DND-41 (cell line): ENCODE results near the gene LMO7.

Experiments
- ATAC-seq: fragments of 200-7000 bp; cut with Tn5 transposase; 3 replicates; pipeline ENCODE4 v1.9.1; 2021; ENCODE audit warnings: low read depth; ENCODE audit not compliant: insufficient read depth
- DNase-seq: peaks from one replicate; pipeline ENCODE4 v3.0.0-alpha.2; 2020
- H2AFZ ChIP-seq: 2 replicates; pipeline ENCODE4 v1.6.0; 2012; ENCODE audit warnings: low read depth, low read length
- H3K27ac ChIP-seq: 2 replicates; pipeline ENCODE4 v1.5.1; 2012; ENCODE audit warnings: low read length, inconsistent platforms
- H3K27me3 ChIP-seq: fragments of 200-600 bp; sonication (generic); 2 replicates; pipeline ENCODE4 v1.6.0; 2012; ENCODE audit warnings: low read length, mild to moderate bottlenecking, inconsistent platforms; ENCODE audit not compliant: insufficient read depth, poor library complexity
- H3K36me3 ChIP-seq: 2 replicates; pipeline ENCODE4 v1.5.1; 2012; ENCODE audit warnings: low read length, inconsistent platforms; ENCODE audit not compliant: insufficient read depth
- H3K4me1 ChIP-seq: 2 replicates; pipeline ENCODE4 v1.5.1; 2012; ENCODE audit warnings: mild to moderate bottlenecking, low read length; ENCODE audit not compliant: insufficient read depth
- H3K4me2 ChIP-seq: 2 replicates; pipeline ENCODE4 v1.6.0; 2012; ENCODE audit warnings: mild to moderate bottlenecking, moderate library complexity, low read length, inconsistent platforms; ENCODE audit not compliant: insufficient read depth
- H3K4me3 ChIP-seq, 2 experiments: fragments of 200-600 bp in 1 of 2; shearing (Covaris generic) in 1 of 2; 2 replicates each; pipeline ENCODE4 v1.5.1; 2012 to 2016; ENCODE audit warnings: inconsistent platforms in 2 of 2, low read length in 2 of 2, mild to moderate bottlenecking in 2 of 2, low read depth in 1 of 2, moderate library complexity in 1 of 2
- H3K79me2 ChIP-seq: 2 replicates; pipeline ENCODE4 v1.6.0; 2012; ENCODE audit warnings: low read length, inconsistent platforms; ENCODE audit not compliant: insufficient read depth
- H3K9ac ChIP-seq: 2 replicates; pipeline ENCODE4 v1.6.0; 2012; ENCODE audit warnings: low read depth, mild to moderate bottlenecking, inconsistent platforms, low read length, moderate library complexity
- H3K9me3 ChIP-seq: 2 replicates; pipeline ENCODE4 v1.5.1; 2012; ENCODE audit warnings: low read length, moderate library complexity, mild to moderate bottlenecking, inconsistent platforms; ENCODE audit not compliant: insufficient read depth, severe bottlenecking
- H4K20me1 ChIP-seq: 2 replicates; pipeline ENCODE4 v1.6.0; 2012; ENCODE audit warnings: low read length; ENCODE audit not compliant: insufficient read depth
- EZH2 ChIP-seq: IDR thresholded peaks from 3 replicates; pipeline ENCODE4 v1.6.1; 2012; ENCODE audit warnings: borderline replicate concordance, low read depth, mild to moderate bottlenecking, moderate library complexity, low read length, inconsistent platforms; ENCODE audit not compliant: severe bottlenecking
- TF ChIP-seq, protein P1 (sequence below): IDR thresholded peaks from 2 replicates; pipeline ENCODE4 v1.5.1; 2012; ENCODE audit warnings: borderline replicate concordance, low read length, moderate library complexity, mild to moderate bottlenecking; ENCODE audit not compliant: poor library complexity, severe bottlenecking; ENCODE audit errors: extremely low read depth

Gene LMO7

DNA sequence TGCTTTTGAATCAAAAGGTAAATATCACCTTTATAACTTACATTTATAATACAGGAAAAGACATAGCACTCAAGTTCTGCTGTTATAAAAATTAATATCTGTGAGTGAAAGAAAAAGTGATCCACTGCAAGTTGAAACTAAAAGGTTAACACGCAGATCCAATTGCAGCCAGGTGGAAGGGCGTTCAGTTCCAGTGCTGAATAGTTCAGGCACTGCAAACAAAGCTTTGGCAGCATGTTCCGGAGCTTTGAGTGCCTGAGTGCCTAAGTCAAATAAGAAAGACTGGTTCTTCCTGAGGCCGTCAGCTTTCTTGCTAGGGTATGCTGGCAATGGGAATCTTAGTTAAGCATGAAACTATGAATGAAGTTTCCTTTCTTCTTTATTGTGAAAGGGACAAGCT, 200.3 kb downstream of the LMO7 start:
- Histone ChIP-seq H3K27me3 (no peaks in the 10 kb centered on the region), H3K4me1 (0 out of 2 replicates have a peak, but pooled peaks cover under 1% of the 10 kb centered on the region), H3K9me3 (no peaks in the 10 kb centered on the region), H3K36me3 (peaks cover 7% of the 10 kb centered on the region; the same call in 1 of the 2 replicates), H4K20me1 (no peaks in the 10 kb centered on the region), H2AFZ (no peak overlapping the region), H3K4me2 (no peak overlapping the region), H3K27ac (no peak overlapping the region), H3K79me2 (no peaks in the 10 kb centered on the region), H3K9ac (no peak overlapping the region), H3K4me3 (no peak overlapping the region)
- no peak for DNase-seq
- TF ChIP-seq, protein P1, sequence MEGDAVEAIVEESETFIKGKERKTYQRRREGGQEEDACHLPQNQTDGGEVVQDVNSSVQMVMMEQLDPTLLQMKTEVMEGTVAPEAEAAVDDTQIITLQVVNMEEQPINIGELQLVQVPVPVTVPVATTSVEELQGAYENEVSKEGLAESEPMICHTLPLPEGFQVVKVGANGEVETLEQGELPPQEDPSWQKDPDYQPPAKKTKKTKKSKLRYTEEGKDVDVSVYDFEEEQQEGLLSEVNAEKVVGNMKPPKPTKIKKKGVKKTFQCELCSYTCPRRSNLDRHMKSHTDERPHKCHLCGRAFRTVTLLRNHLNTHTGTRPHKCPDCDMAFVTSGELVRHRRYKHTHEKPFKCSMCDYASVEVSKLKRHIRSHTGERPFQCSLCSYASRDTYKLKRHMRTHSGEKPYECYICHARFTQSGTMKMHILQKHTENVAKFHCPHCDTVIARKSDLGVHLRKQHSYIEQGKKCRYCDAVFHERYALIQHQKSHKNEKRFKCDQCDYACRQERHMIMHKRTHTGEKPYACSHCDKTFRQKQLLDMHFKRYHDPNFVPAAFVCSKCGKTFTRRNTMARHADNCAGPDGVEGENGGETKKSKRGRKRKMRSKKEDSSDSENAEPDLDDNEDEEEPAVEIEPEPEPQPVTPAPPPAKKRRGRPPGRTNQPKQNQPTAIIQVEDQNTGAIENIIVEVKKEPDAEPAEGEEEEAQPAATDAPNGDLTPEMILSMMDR = no peak
- TF ChIP-seq EZH2 = no peak
- no peak for ATAC-seq

DNA sequence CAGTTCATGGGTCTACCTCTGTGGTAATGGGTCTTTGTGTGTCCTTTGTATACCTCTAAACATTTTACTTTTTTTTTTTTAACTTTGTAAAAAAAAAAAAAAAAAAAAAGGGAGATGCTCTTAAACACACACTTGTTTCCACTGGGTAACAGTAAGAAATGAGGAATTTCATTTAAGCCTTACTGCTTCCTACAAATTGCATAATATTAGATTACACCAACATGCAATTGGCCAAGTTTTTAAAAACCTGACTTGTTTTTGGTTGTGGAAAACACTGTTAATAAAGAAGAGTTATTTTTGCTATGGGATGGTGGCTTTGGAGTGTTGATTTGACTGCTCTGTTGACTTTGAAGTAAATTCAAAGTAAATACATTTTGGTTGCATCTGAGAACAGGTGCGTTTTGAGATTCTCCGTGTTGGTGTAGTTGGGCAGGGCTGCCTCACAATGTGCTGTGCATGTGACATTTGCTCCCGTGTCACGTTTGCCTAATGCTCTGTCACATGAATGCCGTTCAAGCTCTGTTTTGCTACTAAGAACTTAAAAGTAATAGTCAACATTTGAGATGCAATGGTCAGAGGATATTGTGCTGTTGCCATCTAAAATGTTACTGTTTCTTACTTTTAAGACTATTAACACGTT, 202.4 kb downstream of the LMO7 start:
- no peak for ATAC-seq
- Histone ChIP-seq H3K9ac (no peak overlapping the region), H2AFZ (no peak overlapping the region), H3K36me3 (peaks cover 21% of the 10 kb centered on the region; the same call in 1 of the 2 replicates), H3K9me3 (no peaks in the 10 kb centered on the region), H3K27ac (no peak overlapping the region), H3K4me3 (no peak overlapping the region), H3K4me2 (no peak overlapping the region), H4K20me1 (no peaks in the 10 kb centered on the region), H3K79me2 (no peaks in the 10 kb centered on the region), H3K4me1 (0 out of 2 replicates have a peak, but pooled peaks cover 5% of the 10 kb centered on the region), H3K27me3 (no peaks in the 10 kb centered on the region)
- DNase-seq = no peak
- TF ChIP-seq, protein P1 = no peak
- TF ChIP-seq EZH2 = no peak

DNA sequence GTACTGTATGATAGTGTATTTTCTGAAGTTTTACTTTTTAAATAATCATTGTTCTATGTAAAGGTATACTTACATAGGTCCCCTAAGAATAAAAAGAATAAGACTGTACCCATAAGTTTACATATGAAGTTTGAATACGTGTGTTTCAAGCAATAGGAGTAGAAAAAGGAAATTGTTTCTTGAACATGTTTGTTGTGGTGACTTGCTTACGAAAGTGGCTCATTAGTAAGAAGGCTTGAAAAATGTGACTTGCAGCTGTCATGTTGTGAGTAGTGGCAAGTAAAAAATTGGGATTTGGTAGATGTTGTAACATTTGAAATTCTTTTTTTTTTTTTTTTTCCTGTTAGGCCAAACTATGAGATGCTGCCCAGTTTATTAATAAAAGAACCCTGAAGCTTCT, 203.3 kb downstream of the LMO7 start:
- Histone ChIP-seq H3K9ac (no peak overlapping the region), H3K4me2 (no peak overlapping the region), H3K27me3 (no peaks in the 10 kb centered on the region), H3K9me3 (no peaks in the 10 kb centered on the region), H3K4me1 (0 out of 2 replicates have a peak, but pooled peaks cover 5% of the 10 kb centered on the region), H3K27ac (no peak overlapping the region), H2AFZ (no peak overlapping the region), H3K4me3 (no peak overlapping the region), H3K79me2 (no peaks in the 10 kb centered on the region), H4K20me1 (no peaks in the 10 kb centered on the region), H3K36me3 (peaks cover 21% of the 10 kb centered on the region; the same call in 1 of the 2 replicates)
- TF ChIP-seq, protein P1 = no peak
- no peak for TF ChIP-seq EZH2
- DNase-seq (no peak), ATAC-seq (no peak)
